Stimulated activated effector memory CD8-positive, alpha-beta T cell treated with anti-CD3 and anti-CD28 coated beads, Interleukin-12 subunit alpha, Interleukin-12 subunit beta, amount 100 ng/mL, for 72 hours (primary cell): ENCODE data around the gene MVD.
"Not testable (repeated sequence)": the region's sequence is repeated elsewhere in the genome, so short reads cannot be mapped to it uniquely, and the experiment has no call there.

ENCODE experiments used
- ATAC-seq: fragments of 150-1000 bp; cut with Tn5 transposase; 2 replicates; pipeline ENCODE4 v1.10.0; 2021
- DNase-seq, 2 donors: peaks; one replicate each; pipeline ENCODE4 v3.0.0; 2021 to 2022; ENCODE audit warnings: low spot score in 2 of 2
- H3K27ac Mint-ChIP-seq: one replicate; pipeline ENCODE4 v1.8.0; 2022; ENCODE audit warnings: mild to moderate bottlenecking, mixed read lengths
- H3K36me3 Mint-ChIP-seq: one replicate; pipeline ENCODE4 v1.8.0; 2022; ENCODE audit warnings: mild to moderate bottlenecking, mixed read lengths
- H3K4me1 Mint-ChIP-seq: one replicate; pipeline ENCODE4 v1.8.0; 2022; ENCODE audit warnings: mixed read lengths
- H3K4me3 Mint-ChIP-seq: one replicate; pipeline ENCODE4 v1.8.0; 2022; ENCODE audit warnings: mild to moderate bottlenecking, mixed read lengths
- H3K9me3 Mint-ChIP-seq: one replicate; pipeline ENCODE4 v1.8.0; 2022; ENCODE audit warnings: mixed read lengths

Gene MVD

GRCh38 chr16:88678224-88678979, 15.5 kb upstream of the MVD start:
- Mint-ChIP-seq H3K27ac (no peak overlapping the region), H3K36me3 (peaks cover 33% of the 10 kb centered on the region), H3K9me3 (no peaks in the 10 kb centered on the region), H3K4me1 (peaks cover 21% of the 10 kb centered on the region), H3K4me3 (no peak overlapping the region)
- no peak for ATAC-seq
- DNase-seq = no peak

- H3K36me3 Mint-ChIP-seq = peaks cover 33% of the 10 kb centered on the region
- no peaks in the 10 kb centered on the region for H3K9me3 Mint-ChIP-seq
- H3K4me3 Mint-ChIP-seq = no peak overlapping the region
- no peak for ATAC-seq
- H3K4me1 Mint-ChIP-seq = peaks cover 21% of the 10 kb centered on the region
- no peak overlapping the region for H3K27ac Mint-ChIP-seq
- DNase-seq = no peak
Observed at GRCh38 chr16:88677721-88678120, 14.8 kb upstream of the MVD start.

- H3K27ac Mint-ChIP-seq = no peak overlapping the region
Observed at GRCh38 chr16:88676502-88677242, 13.8 kb upstream of the MVD start.

GRCh38 chr16:88673716-88674379, 11.0 kb upstream of the MVD start:
- no peaks in the 10 kb centered on the region for H3K4me1 Mint-ChIP-seq
- H3K4me3 Mint-ChIP-seq = no peak overlapping the region
- H3K36me3 Mint-ChIP-seq = peaks cover 20% of the 10 kb centered on the region
- peak overlapping the region; percentile 56 for H3K27ac Mint-ChIP-seq
- peak; percentile 36 for ATAC-seq
- no peak for DNase-seq
- no peaks in the 10 kb centered on the region for H3K9me3 Mint-ChIP-seq

More at GRCh38 chr16:88676502-88677242, 13.8 kb upstream of the MVD start:
- no peaks in the 10 kb centered on the region for H3K9me3 Mint-ChIP-seq
- H3K36me3 Mint-ChIP-seq = peaks cover 33% of the 10 kb centered on the region
- DNase-seq (no peak), ATAC-seq (no peak)
- peaks cover 10% of the 10 kb centered on the region for H3K4me1 Mint-ChIP-seq
- no peak overlapping the region for H3K4me3 Mint-ChIP-seq

GRCh38 chr16:88672776-88673175, 9.9 kb upstream of the MVD start:
- H3K36me3 Mint-ChIP-seq = peaks cover 15% of the 10 kb centered on the region
- ATAC-seq (no peak), DNase-seq (no peak)
- H3K27ac Mint-ChIP-seq = no peak overlapping the region
- H3K9me3 Mint-ChIP-seq = no peaks in the 10 kb centered on the region
- no peak overlapping the region for H3K4me3 Mint-ChIP-seq
- H3K4me1 Mint-ChIP-seq = no peaks in the 10 kb centered on the region

- H3K9me3 Mint-ChIP-seq = no peaks in the 10 kb centered on the region
Observed at GRCh38 chr16:88671806-88672205, 8.9 kb upstream of the MVD start.

GRCh38 chr16:88669980-88670379, 7.1 kb upstream of the MVD start:
- ATAC-seq = no peak
- no peak overlapping the region for H3K4me3 Mint-ChIP-seq
- H3K36me3 Mint-ChIP-seq = peaks cover 11% of the 10 kb centered on the region
- no peaks in the 10 kb centered on the region for H3K4me1 Mint-ChIP-seq
- no peaks in the 10 kb centered on the region for H3K9me3 Mint-ChIP-seq
- DNase-seq = no peak
- no peak overlapping the region for H3K27ac Mint-ChIP-seq

More at GRCh38 chr16:88671806-88672205, 8.9 kb upstream of the MVD start:
- H3K36me3 Mint-ChIP-seq = peaks cover 11% of the 10 kb centered on the region
- H3K4me3 Mint-ChIP-seq = no peak overlapping the region
- no peaks in the 10 kb centered on the region for H3K4me1 Mint-ChIP-seq
- no peak overlapping the region for H3K27ac Mint-ChIP-seq
- ATAC-seq (no peak), DNase-seq (no peak)

- not testable (repeated sequence) for H3K4me3 Mint-ChIP-seq, H3K4me1 Mint-ChIP-seq, DNase-seq
Observed at GRCh38 chr16:88669493-88669892, 6.6 kb upstream of the MVD start.

GRCh38 chr16:88667461-88667860, 4.6 kb upstream of the MVD start:
- Mint-ChIP-seq H3K4me3 (no peak overlapping the region), H3K4me1 (no peaks in the 10 kb centered on the region), H3K36me3 (peaks cover 23% of the 10 kb centered on the region), H3K27ac (no peak overlapping the region), H3K9me3 (no peaks in the 10 kb centered on the region)
- no peak for DNase-seq
- no peak for ATAC-seq

More at GRCh38 chr16:88669493-88669892, 6.6 kb upstream of the MVD start:
- not testable (repeated sequence) for H3K9me3 Mint-ChIP-seq, H3K27ac Mint-ChIP-seq, ATAC-seq
- peaks cover 11% of the 10 kb centered on the region for H3K36me3 Mint-ChIP-seq

- DNase-seq = no peak
- Mint-ChIP-seq H3K9me3 (no peaks in the 10 kb centered on the region), H3K4me3 (no peak overlapping the region), H3K27ac (no peak overlapping the region), H3K4me1 (peaks cover 13% of the 10 kb centered on the region), H3K36me3 (peaks cover 30% of the 10 kb centered on the region)
- ATAC-seq = no peak
Observed at GRCh38 chr16:88665570-88665969, 2.7 kb upstream of the MVD start.

GRCh38 chr16:88665148-88665547, 2.3 kb upstream of the MVD start:
- ATAC-seq (no peak), DNase-seq (no peak)
- H3K36me3 Mint-ChIP-seq = peaks cover 33% of the 10 kb centered on the region
- H3K27ac Mint-ChIP-seq = no peak overlapping the region
- H3K4me3 Mint-ChIP-seq = peak overlapping the region; percentile 92
- no peaks in the 10 kb centered on the region for H3K9me3 Mint-ChIP-seq
- peaks cover 13% of the 10 kb centered on the region for H3K4me1 Mint-ChIP-seq

GRCh38 chr16:88662222-88662842, 559 bp downstream of the MVD start:
- peak in 1 of 2 donors; percentile 73 for DNase-seq

GRCh38 chr16:88661468-88661867, 1.4 kb downstream of the MVD start:
- ATAC-seq = no peak
- peak overlapping the region; percentile 92 for H3K4me3 Mint-ChIP-seq
- H3K27ac Mint-ChIP-seq = no peak overlapping the region
- H3K9me3 Mint-ChIP-seq = no peaks in the 10 kb centered on the region
- no peak for DNase-seq
- H3K4me1 Mint-ChIP-seq = peaks cover 18% of the 10 kb centered on the region
- H3K36me3 Mint-ChIP-seq = peaks cover 56% of the 10 kb centered on the region

More at GRCh38 chr16:88662222-88662842, 559 bp downstream of the MVD start:
- Mint-ChIP-seq H3K4me1 (peaks cover 18% of the 10 kb centered on the region), H3K27ac (peak overlapping the region; percentile 94), H3K9me3 (no peaks in the 10 kb centered on the region), H3K36me3 (peaks cover 47% of the 10 kb centered on the region), H3K4me3 (peak overlapping the region; percentile 92)
- peak; percentile 5 for ATAC-seq

GRCh38 chr16:88659160-88659559, 3.7 kb downstream of the MVD start:
- Mint-ChIP-seq H3K4me3 (no peak overlapping the region), H3K4me1 (peaks cover 24% of the 10 kb centered on the region), H3K36me3 (peaks cover 72% of the 10 kb centered on the region), H3K27ac (no peak overlapping the region), H3K9me3 (no peaks in the 10 kb centered on the region)
- DNase-seq (no peak), ATAC-seq (no peak)

GRCh38 chr16:88658714-88659113, 4.2 kb downstream of the MVD start:
- ATAC-seq (no peak), DNase-seq (no peak)
- Mint-ChIP-seq H3K4me1 (peaks cover 26% of the 10 kb centered on the region), H3K9me3 (no peaks in the 10 kb centered on the region), H3K36me3 (peaks cover 70% of the 10 kb centered on the region), H3K4me3 (no peak overlapping the region), H3K27ac (no peak overlapping the region)
